Measurements from ENCODE around the gene TNFAIP8L3.

The TNFAIP8L3 gene

DNA sequence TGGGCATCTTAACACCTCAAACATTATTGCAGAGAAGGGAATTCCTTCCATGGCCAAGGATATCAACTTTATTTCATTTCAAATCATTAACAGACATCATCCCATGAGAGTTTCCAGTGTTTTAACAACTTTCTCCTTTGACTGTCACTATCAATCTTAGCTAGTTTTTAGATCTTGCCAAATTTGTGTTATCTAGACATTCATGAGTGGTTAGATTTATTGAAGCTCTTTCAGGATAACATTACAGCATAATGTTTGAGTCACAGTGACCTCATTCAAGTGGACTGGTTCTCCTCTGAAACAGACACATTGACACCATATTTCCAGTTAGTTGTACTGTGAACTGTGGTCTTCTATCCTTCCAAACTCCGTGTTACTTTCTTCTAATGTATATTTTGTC, 8.6 kb upstream of the TNFAIP8L3 start:
- H3K36me3 ChIP-seq: no peaks in the 10 kb centered on the region
- H3K27ac ChIP-seq: no peak overlapping the region
- no peaks in the 10 kb centered on the region for H3K9me3 ChIP-seq (ENCODE audit: severe bottlenecking)
- no peak overlapping the region for H3K4me3 ChIP-seq (ENCODE audit: low read depth, low read length)
- H3K27me3 ChIP-seq (ENCODE audit: insufficient read depth, low read depth, severe bottlenecking): no peaks in the 10 kb centered on the region
- TF ChIP-seq, protein P1, sequence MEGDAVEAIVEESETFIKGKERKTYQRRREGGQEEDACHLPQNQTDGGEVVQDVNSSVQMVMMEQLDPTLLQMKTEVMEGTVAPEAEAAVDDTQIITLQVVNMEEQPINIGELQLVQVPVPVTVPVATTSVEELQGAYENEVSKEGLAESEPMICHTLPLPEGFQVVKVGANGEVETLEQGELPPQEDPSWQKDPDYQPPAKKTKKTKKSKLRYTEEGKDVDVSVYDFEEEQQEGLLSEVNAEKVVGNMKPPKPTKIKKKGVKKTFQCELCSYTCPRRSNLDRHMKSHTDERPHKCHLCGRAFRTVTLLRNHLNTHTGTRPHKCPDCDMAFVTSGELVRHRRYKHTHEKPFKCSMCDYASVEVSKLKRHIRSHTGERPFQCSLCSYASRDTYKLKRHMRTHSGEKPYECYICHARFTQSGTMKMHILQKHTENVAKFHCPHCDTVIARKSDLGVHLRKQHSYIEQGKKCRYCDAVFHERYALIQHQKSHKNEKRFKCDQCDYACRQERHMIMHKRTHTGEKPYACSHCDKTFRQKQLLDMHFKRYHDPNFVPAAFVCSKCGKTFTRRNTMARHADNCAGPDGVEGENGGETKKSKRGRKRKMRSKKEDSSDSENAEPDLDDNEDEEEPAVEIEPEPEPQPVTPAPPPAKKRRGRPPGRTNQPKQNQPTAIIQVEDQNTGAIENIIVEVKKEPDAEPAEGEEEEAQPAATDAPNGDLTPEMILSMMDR (IDR thresholded peaks at IDR 0.05; ENCODE audit: low read depth, low read length): no peak
- no peak for DNase-seq

DNA sequence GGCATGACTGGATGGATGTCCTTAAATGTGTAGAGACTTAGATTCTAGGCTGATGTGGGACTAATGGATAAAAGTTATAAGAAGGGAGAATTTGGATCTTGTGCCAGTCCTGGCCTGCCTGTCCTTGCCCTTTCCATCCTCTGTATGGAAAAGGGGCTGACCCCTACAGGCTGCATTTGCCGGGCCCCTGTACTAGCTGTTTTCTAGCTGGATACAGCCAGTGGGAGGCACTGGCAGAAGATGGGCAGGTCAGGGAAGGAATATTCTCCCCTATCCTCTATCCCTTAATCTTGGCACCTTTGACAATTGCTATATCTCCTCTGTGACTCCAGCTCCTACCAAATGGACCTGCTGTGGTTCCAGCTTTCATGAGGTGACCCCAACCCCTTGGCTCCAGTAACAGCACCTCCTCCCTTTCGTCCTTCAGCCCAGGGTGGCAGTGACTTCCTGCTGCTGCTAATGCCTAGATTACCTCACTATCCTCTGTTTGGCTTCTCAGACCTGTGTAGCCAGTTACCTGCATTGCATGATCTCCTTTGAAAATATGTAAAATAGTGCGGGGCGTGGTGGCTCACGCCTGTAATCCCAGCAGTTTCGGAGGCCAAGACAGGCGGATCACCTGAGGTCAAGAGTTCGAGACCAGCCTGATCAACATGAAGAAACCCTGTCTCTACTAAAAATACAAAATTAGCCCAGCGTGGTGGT, 6.2 kb upstream of the TNFAIP8L3 start:
- H3K9me3 ChIP-seq (ENCODE audit: severe bottlenecking): no peaks in the 10 kb centered on the region
- DNase-seq: no peak
- TF ChIP-seq, protein P1 (IDR thresholded peaks at IDR 0.05; ENCODE audit: low read depth, low read length): peak; percentile 14; the same call in 1 of the 2 replicates
- H3K27ac ChIP-seq: no peak overlapping the region
- H3K36me3 ChIP-seq: no peaks in the 10 kb centered on the region
- H3K4me3 ChIP-seq (ENCODE audit: low read depth, low read length): no peak overlapping the region
- H3K27me3 ChIP-seq (ENCODE audit: insufficient read depth, low read depth, severe bottlenecking): no peaks in the 10 kb centered on the region

DNA sequence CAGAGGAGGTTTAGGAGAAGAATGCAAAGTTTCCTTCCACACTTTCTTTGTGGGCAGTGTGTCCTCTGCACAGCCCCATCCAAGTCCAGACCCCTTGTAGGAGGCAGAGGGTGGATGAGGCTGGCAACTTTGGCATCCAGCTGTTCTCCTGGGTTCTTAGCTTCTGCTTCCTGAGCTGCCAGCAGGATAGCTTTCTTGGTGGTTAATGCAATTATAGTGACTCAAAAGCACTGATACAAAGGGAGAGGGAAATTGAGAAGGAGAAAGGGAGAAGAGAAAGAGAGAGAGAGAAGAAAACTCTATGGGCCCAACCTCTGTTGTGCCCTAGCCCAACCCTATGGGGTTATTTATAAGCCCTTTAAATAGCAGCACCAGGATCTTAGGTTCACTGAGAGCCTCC, 4.5 kb upstream of the TNFAIP8L3 start:
- Histone ChIP-seq H3K9me3 (ENCODE audit: severe bottlenecking) (no peaks in the 10 kb centered on the region), H3K27ac (no peak overlapping the region), H3K36me3 (no peaks in the 10 kb centered on the region), H3K4me3 (ENCODE audit: low read depth, low read length) (no peak overlapping the region), H3K27me3 (ENCODE audit: insufficient read depth, low read depth, severe bottlenecking) (peaks cover under 1% of the 10 kb centered on the region)
- DNase-seq: no peak
- TF ChIP-seq, protein P1 (IDR thresholded peaks at IDR 0.05; ENCODE audit: low read depth, low read length): no peak

DNA sequence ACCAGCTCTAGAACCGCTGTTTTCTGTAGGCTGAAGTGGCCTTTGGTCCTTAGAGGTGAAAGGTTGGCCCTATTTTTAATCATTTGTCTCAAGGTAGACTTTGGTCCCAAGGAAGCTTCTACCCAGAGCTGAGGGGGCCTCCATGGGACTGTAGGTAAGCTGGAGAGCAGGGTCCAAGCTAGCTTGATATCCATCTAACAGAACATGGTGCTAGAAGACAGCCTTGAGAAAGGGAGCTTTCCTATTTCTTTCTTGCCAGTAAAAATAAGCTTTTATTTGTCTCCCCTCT, 3.6 kb upstream of the TNFAIP8L3 start:
- Histone ChIP-seq H3K27ac (no peak overlapping the region), H3K36me3 (no peaks in the 10 kb centered on the region), H3K27me3 (ENCODE audit: insufficient read depth, low read depth, severe bottlenecking) (peaks cover 6% of the 10 kb centered on the region), H3K9me3 (ENCODE audit: severe bottlenecking) (no peaks in the 10 kb centered on the region), H3K4me3 (ENCODE audit: low read depth, low read length) (no peak overlapping the region)
- DNase-seq: no peak
- TF ChIP-seq, protein P1 (IDR thresholded peaks at IDR 0.05; ENCODE audit: low read depth, low read length): no peak

DNA sequence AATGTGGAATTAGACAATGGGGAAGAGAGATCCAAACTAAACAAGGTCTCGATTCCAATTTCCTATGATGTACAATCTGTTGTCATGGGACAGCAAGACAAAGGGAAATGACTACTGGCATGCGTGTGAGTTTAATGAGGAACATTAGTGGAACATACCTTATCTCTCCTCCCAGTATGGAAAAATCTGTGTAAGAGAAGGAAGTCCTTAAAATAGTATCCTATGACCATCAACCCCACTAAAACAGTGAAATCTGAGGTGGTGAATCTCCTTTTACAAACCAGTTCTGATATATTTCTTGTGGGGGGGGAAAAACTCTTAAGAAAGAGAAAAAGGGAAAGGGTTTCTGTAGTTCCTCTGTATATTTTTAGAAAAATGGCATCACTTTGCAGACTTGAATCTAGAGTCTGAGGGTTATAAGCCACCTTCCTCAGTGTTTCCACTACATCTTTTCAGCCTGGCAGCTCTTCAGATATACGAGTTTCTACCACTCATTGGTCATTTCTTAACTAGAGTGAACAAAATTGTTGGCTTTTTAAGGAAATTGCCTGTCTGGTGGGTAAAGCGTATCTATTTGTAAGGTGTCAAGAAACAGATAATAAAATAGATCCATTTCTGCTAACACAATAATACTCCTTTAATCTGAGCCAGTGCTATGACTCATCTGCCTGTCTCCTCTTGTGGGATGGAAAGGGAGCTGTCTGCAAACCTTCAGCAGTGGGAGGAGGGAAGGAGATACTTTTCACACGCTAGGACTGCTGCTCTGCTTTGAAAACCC, 3.0 kb upstream of the TNFAIP8L3 start:
- peaks cover 6% of the 10 kb centered on the region for H3K27me3 ChIP-seq (ENCODE audit: insufficient read depth, low read depth, severe bottlenecking)

More for the DNA sequence above, 3.0 kb upstream of the TNFAIP8L3 start:
- Histone ChIP-seq H3K27ac (no peak overlapping the region), H3K36me3 (no peaks in the 10 kb centered on the region), H3K9me3 (ENCODE audit: severe bottlenecking) (no peaks in the 10 kb centered on the region), H3K4me3 (ENCODE audit: low read depth, low read length) (no peak overlapping the region)
- TF ChIP-seq, protein P1 (IDR thresholded peaks at IDR 0.05; ENCODE audit: low read depth, low read length): no peak
- DNase-seq: no peak

Measured in WERI-Rb-1 (cell line).